Thoracic aorta (tissue), 2 donors: Measurements from ENCODE around the gene FKBP8. TPM values are rescaled to one million over a fixed set of nuclear protein-coding genes. Genes with fewer than 3 reads are reported as not detected.
"Not testable (repeated sequence)": the region's sequence is repeated elsewhere in the genome, so short reads cannot be mapped to it uniquely, and the experiment has no call there.

Experiments
- ATAC-seq: fragments of 150-250 bp; one replicate; pipeline ENCODE4 v1.8.0; 2017; ENCODE audit warnings: low read depth; ENCODE audit not compliant: insufficient number of reproducible peaks, low FRiP score
- DNase-seq: peaks from one replicate; pipeline ENCODE4 v3.0.0-alpha.2; 2020; ENCODE audit warnings: low spot score
- H3K27ac ChIP-seq, 2 donors: fragments of 200-600 bp; sonication (generic); 1 replicate in 1 of 2; 2 replicates in 1 of 2; pipeline ENCODE4 v1.5.1; 2016; ENCODE audit warnings: mild to moderate bottlenecking in 2 of 2, moderate library complexity in 2 of 2
- H3K27me3 ChIP-seq: fragments of 200-600 bp; sonication (generic); replicated peaks from 2 replicates; pipeline ENCODE4 v1.6.0; 2016; ENCODE audit warnings: mild to moderate bottlenecking; ENCODE audit not compliant: insufficient read depth
- H3K36me3 ChIP-seq: fragments of 200-600 bp; sonication (generic); one replicate; pipeline ENCODE4 v1.5.1; 2016
- H3K4me1 ChIP-seq, 2 donors: fragments of 200-600 bp; sonication (generic); 1 replicate in 1 of 2; 2 replicates in 1 of 2; pipeline versions ENCODE4 v1.5.1 to v1.6.0; 2016; ENCODE audit warnings: low read depth in 2 of 2, mild to moderate bottlenecking in 1 of 2; ENCODE audit not compliant: control insufficient read depth in 1 of 2
- H3K4me3 ChIP-seq: fragments of 200-600 bp; sonication (generic); 2 replicates; pipeline ENCODE4 v1.5.1; 2016; ENCODE audit warnings: mild to moderate bottlenecking
- H3K9me3 ChIP-seq: fragments of 200-600 bp; sonication (generic); 2 replicates; pipeline ENCODE4 v1.5.1; 2016
- CTCF ChIP-seq: fragments of 200-600 bp; sonication (generic); IDR thresholded peaks from one replicate; pipeline ENCODE4 v1.5.1; 2019; ENCODE audit warnings: antibody characterized with exemption
- total RNA-seq, 2 donors: library from RNA; depleted of rRNA; stranded (reverse); fragments of >200 nt; gene quantifications; one replicate each; pipeline versions ENCODE4 v1.1.0 to v1.2.3, GENCODE V29; 2016

The FKBP8 gene
- total RNA-seq: 100 to 1,000 TPM; 237 to 446 TPM

GRCh38 chr19:18542941-18543813 lies at the start of gene FKBP8:
Gene FKBP8 (minus strand): TSS chr19:18543573. CDS start chr19:18541970, 1,603 bp downstream.
- no peak for TF ChIP-seq CTCF
- DNase-seq: peak; percentile 69
- H3K27me3 ChIP-seq: no peaks in the 10 kb centered on the region

GRCh38 chr19:18592732-18593131 lies 49.4 kb upstream of the FKBP8 start:
- not testable (repeated sequence) for H3K4me3 ChIP-seq, H3K27ac ChIP-seq, ATAC-seq, H3K36me3 ChIP-seq, H3K9me3 ChIP-seq, DNase-seq, H3K27me3 ChIP-seq
- peaks cover 19 to 34% of the 10 kb centered on the region in 2 donors for H3K4me1 ChIP-seq

More at GRCh38 chr19:18542941-18543813, at the start of gene FKBP8:
- ATAC-seq: peak; percentile 62
- Histone ChIP-seq H3K9me3 (no peaks in the 10 kb centered on the region), H3K36me3 (peaks cover 18% of the 10 kb centered on the region), H3K4me1 (peaks cover 11 to 20% of the 10 kb centered on the region in 2 donors), H3K4me3 (peak within 1 kb of the TSS; percentile 82), H3K27ac (peak within 1 kb of the TSS; percentile 75 to 79)

GRCh38 chr19:18591735-18592385 lies 48.5 kb upstream of the FKBP8 start:
- Histone ChIP-seq H3K27ac (no peak overlapping the region), H3K27me3 (no peaks in the 10 kb centered on the region), H3K4me1 (peaks cover 19 to 35% of the 10 kb centered on the region in 2 donors), H3K36me3 (peaks cover 8% of the 10 kb centered on the region), H3K9me3 (no peaks in the 10 kb centered on the region), H3K4me3 (no peak overlapping the region)
- TF ChIP-seq CTCF: no peak
- no peak for DNase-seq
- no peak for ATAC-seq

- ATAC-seq: no peak
- H3K27ac ChIP-seq: no peak overlapping the region
- peak overlapping the region; percentile 89 for H3K4me3 ChIP-seq
These were observed 47.2 kb upstream of the FKBP8 start for GRCh38 chr19:18590273-18591272.

More at GRCh38 chr19:18590273-18591272, 47.2 kb upstream of the FKBP8 start:
- Histone ChIP-seq H3K4me1 (peaks cover 19 to 35% of the 10 kb centered on the region in 2 donors), H3K36me3 (peaks cover 8% of the 10 kb centered on the region), H3K27me3 (no peaks in the 10 kb centered on the region), H3K9me3 (no peaks in the 10 kb centered on the region)
- no peak for DNase-seq
- no peak for TF ChIP-seq CTCF
